ENCODE data around the gene CPT1C. TPM values are rescaled to one million over a fixed set of nuclear protein-coding genes. Genes with fewer than 3 reads are reported as not detected.

The CPT1C gene
- total RNA-seq, 4 donors from 2014 or later = 0.44 to 4.1 (median 2.2) TPM

- Histone ChIP-seq H3K27me3 (peaks cover 0 to 16% of the 10 kb centered on the region in 2 donors), H3K27ac (no peak overlapping the region), H3K36me3 (no peaks in the 10 kb centered on the region), H3K9me3 (no peaks in the 10 kb centered on the region), H3K4me1 (no peaks in the 10 kb centered on the region), H3K4me3 (no peak overlapping the region)
- DNase-seq (ENCODE audit: low spot score in 2 of 2) = no peak
- WGBS, 2 donors = 29 to 51% methylated on average over 29 to 40 of the region's 40 CpGs
- TF ChIP-seq POLR2A (IDR thresholded peaks at IDR 0.05) = no peak
- TF ChIP-seq CTCF (IDR thresholded peaks at IDR 0.05) = no peak
- no peak for TF ChIP-seq EP300 (IDR thresholded peaks at IDR 0.05)
Measured at GRCh38 chr19:49701271-49701786, 10.4 kb downstream of the CPT1C start.

- Histone ChIP-seq H3K27me3 (peaks cover 0 to 16% of the 10 kb centered on the region in 2 donors), H3K9me3 (no peaks in the 10 kb centered on the region), H3K4me3 (no peak overlapping the region), H3K36me3 (no peaks in the 10 kb centered on the region), H3K4me1 (no peaks in the 10 kb centered on the region), H3K27ac (no peak overlapping the region)
- WGBS, 2 donors = 82 to 85% methylated on average over 22 of the region's 22 CpGs
- TF ChIP-seq EP300 (IDR thresholded peaks at IDR 0.05) (no peak), POLR2A (IDR thresholded peaks at IDR 0.05) (no peak), CTCF (IDR thresholded peaks at IDR 0.05) (no peak)
- no peak for DNase-seq (ENCODE audit: low spot score in 2 of 2)
Measured at GRCh38 chr19:49704888-49705642, 14.1 kb downstream of the CPT1C start.

GRCh38 chr19:49705919-49706318 is 15.0 kb downstream of the CPT1C start:
- DNase-seq (ENCODE audit: low spot score in 2 of 2) = no peak
- 87 to 93% methylated on average over 7 to 16 of the region's 16 CpGs for WGBS, 2 donors
- no peaks in the 10 kb centered on the region for H3K9me3 ChIP-seq
- TF ChIP-seq EP300 (IDR thresholded peaks at IDR 0.05) (no peak), POLR2A (IDR thresholded peaks at IDR 0.05) (no peak), CTCF (IDR thresholded peaks at IDR 0.05) (no peak)
- H3K36me3 ChIP-seq = no peaks in the 10 kb centered on the region
- H3K27ac ChIP-seq = no peak overlapping the region
- H3K4me1 ChIP-seq = no peaks in the 10 kb centered on the region
- H3K4me3 ChIP-seq = no peak overlapping the region
- peaks cover 0 to 16% of the 10 kb centered on the region in 2 donors for H3K27me3 ChIP-seq

- Histone ChIP-seq H3K27ac (no peak overlapping the region), H3K9me3 (no peaks in the 10 kb centered on the region), H3K4me1 (no peaks in the 10 kb centered on the region), H3K4me3 (no peak overlapping the region), H3K27me3 (no peaks in the 10 kb centered on the region), H3K36me3 (no peaks in the 10 kb centered on the region)
- TF ChIP-seq EP300 (IDR thresholded peaks at IDR 0.05) (no peak), POLR2A (IDR thresholded peaks at IDR 0.05) (no peak), CTCF (IDR thresholded peaks at IDR 0.05) (no peak)
- 89 to 91% methylated on average over 20 of the region's 20 CpGs for WGBS, 2 donors
- DNase-seq (ENCODE audit: low spot score in 2 of 2) = no peak
Measured at GRCh38 chr19:49710372-49710951, 19.5 kb downstream of the CPT1C start.

- DNase-seq (ENCODE audit: low spot score in 2 of 2) = peak in 1 of 2 donors; percentile 14
- TF ChIP-seq CTCF (IDR thresholded peaks at IDR 0.05) = no peak
- TF ChIP-seq EP300 (IDR thresholded peaks at IDR 0.05) = no peak
- TF ChIP-seq POLR2A (IDR thresholded peaks at IDR 0.05) = no peak
- 54 to 56% methylated on average over 20 of the region's 20 CpGs for WGBS, 2 donors
Measured at GRCh38 chr19:49712397-49712859, 21.5 kb downstream of the CPT1C start.

More at GRCh38 chr19:49712397-49712859, 21.5 kb downstream of the CPT1C start:
- Histone ChIP-seq H3K4me3 (no peak overlapping the region), H3K4me1 (no peaks in the 10 kb centered on the region), H3K27me3 (no peaks in the 10 kb centered on the region), H3K36me3 (no peaks in the 10 kb centered on the region), H3K27ac (no peak overlapping the region), H3K9me3 (no peaks in the 10 kb centered on the region)

Data from tibial nerve (tissue), 4 donors.